NOMO-1 (cell line): Measurements from ENCODE around the gene GCGR.

ENCODE experiments used
- DNase-seq, 2 experiments: peaks; one replicate each; lab custom pipeline; 2025; ENCODE audit not compliant: unreplicated experiment in 2 of 2; lab: John Stamatoyannopoulos, UW

GCGR gene

GRCh38 chr17:81845881-81846742 is 42.2 kb downstream of the GCGR start:
- DNase-seq: no peak

DNA sequence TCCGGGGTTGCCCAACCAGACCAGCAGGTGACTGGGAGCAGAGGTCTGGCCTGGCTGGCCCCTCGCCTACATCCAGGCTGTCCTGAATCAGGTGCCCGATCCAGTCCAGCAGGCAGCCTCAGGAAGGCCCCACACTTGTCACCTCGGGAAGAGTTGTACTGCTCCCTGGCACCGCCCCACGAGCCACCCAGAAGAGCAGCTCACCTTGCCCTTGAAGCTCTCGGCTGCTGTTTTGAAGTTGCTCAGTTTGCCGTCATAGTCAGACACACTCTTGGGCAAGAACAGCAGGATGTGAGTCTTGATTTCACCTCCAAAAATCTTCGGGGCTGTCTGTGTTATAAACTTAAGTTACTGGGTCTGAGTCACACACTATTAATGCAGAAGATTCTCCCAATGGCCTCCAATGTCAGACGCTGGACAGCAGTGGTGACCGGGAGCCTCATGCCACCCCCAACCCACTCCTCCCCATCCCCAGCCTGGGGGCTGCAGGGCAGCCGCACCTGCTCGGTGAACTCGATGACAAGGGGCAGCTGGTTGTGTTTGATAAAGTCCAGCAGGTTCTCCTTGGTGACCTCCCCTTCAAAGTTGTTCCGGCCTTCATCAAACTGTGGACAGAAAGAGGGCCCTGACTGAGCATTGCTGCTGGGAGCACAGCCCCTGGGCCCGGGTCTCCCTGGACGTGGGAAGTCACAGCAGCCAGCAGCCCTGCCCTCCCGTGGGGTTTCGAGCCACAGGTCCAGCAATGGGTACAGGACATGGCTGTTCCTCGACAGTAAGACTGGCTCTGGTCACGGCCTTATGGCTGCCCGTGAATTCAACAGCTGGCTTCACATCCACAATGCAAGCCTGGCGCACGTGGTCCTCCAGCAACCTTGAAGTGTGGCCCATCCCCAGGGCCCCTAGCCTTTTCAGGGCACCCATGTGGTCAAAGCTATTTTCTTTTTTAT is 43.1 kb downstream of the GCGR start:
- no peak for DNase-seq

- DNase-seq: no peak
Observed at GRCh38 chr17:81849457-81849856, 45.5 kb downstream of the GCGR start.

- DNase-seq: no peak
Observed at GRCh38 chr17:81851423-81851822, 47.5 kb downstream of the GCGR start.

DNA sequence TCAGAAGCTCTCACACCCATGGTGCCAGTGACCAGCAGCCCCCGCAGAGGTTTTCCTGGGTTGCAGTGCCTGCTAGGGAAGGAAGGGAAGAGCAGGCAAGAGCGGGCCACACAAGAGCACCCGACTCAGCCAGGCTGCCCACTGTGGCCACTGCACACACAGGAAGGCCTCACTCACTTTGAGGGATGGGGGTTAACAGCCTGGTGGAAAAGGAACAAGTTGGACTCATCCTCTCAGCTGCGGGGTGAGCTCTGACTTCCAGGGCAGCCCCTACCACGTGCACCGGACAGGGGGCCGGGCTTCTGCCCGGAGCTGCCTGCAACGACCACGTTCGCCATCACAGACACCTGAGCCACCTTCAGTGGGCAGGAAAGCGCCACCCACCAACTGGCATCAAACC is 48.3 kb downstream of the GCGR start:
- no peak for DNase-seq

DNA sequence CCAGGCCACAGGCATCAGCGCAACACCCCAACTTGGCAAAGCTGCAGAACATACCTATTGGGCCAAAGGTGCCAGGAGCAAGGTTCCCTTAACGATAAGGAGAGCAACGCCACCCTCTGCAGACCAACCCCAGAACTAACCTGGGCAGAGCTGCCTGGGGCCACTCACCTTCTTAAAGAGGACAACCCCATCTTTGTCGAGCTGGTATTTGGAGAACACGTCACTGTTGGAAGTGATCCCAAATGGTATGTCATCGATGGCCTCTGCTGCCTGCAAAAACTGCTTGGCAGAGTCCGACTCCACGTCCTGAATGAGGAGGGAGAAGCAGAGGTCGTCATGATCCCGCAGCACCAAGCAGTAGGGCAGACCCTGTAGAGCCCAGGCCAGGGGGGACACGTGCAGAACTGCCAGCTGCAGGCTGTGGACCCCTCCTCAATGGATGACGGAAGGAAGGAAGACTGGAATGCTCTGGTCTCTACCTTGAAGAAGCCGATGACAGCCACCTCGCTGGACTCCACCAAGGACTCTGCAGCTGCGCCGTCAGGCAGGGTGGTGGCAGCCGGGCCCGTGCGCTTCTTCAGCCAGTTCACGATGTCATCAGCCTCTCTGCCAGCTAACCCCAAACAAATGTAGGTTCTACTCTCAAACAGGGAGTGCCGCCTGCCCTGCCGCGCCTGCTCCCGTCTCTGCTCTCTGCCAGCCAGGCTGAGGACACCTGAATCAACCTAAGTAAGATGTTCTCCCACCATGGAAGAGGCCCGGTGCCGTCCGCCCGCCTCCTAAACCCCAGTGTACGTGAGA is 51.2 kb downstream of the GCGR start:
- no peak for DNase-seq

GRCh38 chr17:81858170-81858966 is 54.4 kb downstream of the GCGR start:
- DNase-seq: no peak

DNA sequence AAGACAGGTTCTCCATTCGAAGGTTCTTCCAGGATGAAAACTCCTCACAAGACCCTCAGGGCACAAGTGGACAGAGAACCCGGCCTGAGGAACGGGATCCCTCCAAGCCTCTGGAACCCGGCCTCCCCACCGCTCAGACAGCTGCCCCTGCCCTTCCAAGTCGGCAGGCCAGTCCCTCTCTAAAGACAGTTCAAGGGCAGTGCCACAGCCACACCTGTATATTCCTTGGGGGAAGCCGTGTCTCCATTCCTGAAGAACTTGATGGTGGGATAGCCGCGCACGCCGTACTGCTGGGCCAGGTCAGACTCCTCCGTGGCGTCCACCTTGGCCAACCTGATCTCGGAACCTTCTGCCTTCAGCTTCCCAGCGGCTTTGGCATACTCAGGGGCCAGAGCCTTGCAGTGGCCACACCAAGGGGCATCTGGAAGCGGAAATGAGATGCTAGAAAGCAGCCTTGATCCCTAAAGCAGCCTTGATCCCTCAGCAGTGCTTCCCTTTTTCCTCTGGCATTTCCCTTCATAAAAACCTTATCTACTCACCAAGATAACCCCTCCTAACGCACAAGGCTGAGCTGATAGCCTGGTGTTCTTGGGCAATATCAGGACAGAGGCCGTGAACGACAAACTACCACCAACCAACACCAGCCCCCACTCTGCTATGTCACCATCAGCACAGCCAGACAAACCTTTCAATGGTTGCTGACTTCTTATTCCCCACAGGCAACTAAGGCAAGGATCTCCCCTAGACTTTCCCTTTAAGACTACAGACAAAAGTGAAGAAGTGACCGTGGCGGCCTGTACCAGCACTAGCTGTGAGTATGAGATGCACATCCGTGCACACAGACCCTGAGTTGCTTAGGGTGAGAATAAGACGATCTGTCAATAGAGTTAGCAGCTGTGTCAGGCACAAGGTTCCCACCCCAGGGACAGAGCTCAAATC is 55.3 kb downstream of the GCGR start:
- peak in 1 of 2 experiments; percentile 23 for DNase-seq

GRCh38 chr17:81859906-81860755 is 56.2 kb downstream of the GCGR start, which contains the start of gene P4HB:
TSS of gene P4HB (minus strand) at chr17:81860535. CDS start at chr17:81860471, 64 bp downstream.
- no peak for DNase-seq

GRCh38 chr17:81860756-81861568 is 57.0 kb downstream of the GCGR start:
- DNase-seq: peak; percentile 99 to 100

GRCh38 chr17:81863123-81863675 is 59.2 kb downstream of the GCGR start:
- DNase-seq: no peak
